Activated gamma-delta T cell treated with Interleukin-2 at 50 U/mL for 16 hours (primary cell): Measurements from ENCODE around the gene TNS2.
"Not testable (repeated sequence)": the region's sequence is repeated elsewhere in the genome, so short reads cannot be mapped to it uniquely, and the experiment has no call there.

Experiments used
- DNase-seq: peaks from one replicate; pipeline ENCODE4 v3.0.0-alpha.2; 2020

The TNS2 gene

GRCh38 chr12:53049571-53050318, at the start of gene TNS2:
Gene TNS2, plus strand, starts transcription at chr12:53050065. Its CDS starts 121 bp downstream, at chr12:53050186.
- no peak for DNase-seq

GRCh38 chr12:53004178-53004577, 45.7 kb upstream of the TNS2 start:
- DNase-seq = no peak

GRCh38 chr12:53004582-53004981, 45.3 kb upstream of the TNS2 start:
- no peak for DNase-seq

GRCh38 chr12:53005215-53005985, 44.5 kb upstream of the TNS2 start:
- DNase-seq = no peak

GRCh38 chr12:53005986-53006809, 43.7 kb upstream of the TNS2 start, which contains the start of gene EIF4B:
Gene EIF4B, plus strand, starts transcription at chr12:53006456. Its CDS starts 28 bp downstream, at chr12:53006484.
- DNase-seq = peak; percentile 99

GRCh38 chr12:53006810-53007309, 43.0 kb upstream of the TNS2 start:
- peak; percentile 72 for DNase-seq

GRCh38 chr12:53007343-53007742, 42.5 kb upstream of the TNS2 start:
- DNase-seq = no peak

GRCh38 chr12:53008760-53009159, 41.1 kb upstream of the TNS2 start:
- DNase-seq = not testable (repeated sequence)

- no peak for DNase-seq
These were observed 38.9 kb upstream of the TNS2 start for GRCh38 chr12:53010955-53011354.

- no peak for DNase-seq
These were observed 38.0 kb upstream of the TNS2 start for GRCh38 chr12:53011889-53012288.

GRCh38 chr12:53012928-53013327, 36.9 kb upstream of the TNS2 start:
- DNase-seq = no peak

GRCh38 chr12:53014709-53015108, 35.2 kb upstream of the TNS2 start:
- no peak for DNase-seq

- no peak for DNase-seq
These were observed 24.6 kb upstream of the TNS2 start for GRCh38 chr12:53025250-53025649.

GRCh38 chr12:53027014-53027413, 22.9 kb upstream of the TNS2 start:
- DNase-seq = not testable (repeated sequence)

- DNase-seq = no peak
These were observed 18.2 kb upstream of the TNS2 start for GRCh38 chr12:53031616-53032015.

- not testable (repeated sequence) for DNase-seq
These were observed 16.0 kb upstream of the TNS2 start for GRCh38 chr12:53033832-53034231.

- DNase-seq = no peak
These were observed 15.4 kb upstream of the TNS2 start for GRCh38 chr12:53034459-53034858.

- DNase-seq = no peak
These were observed 13.1 kb upstream of the TNS2 start for GRCh38 chr12:53036802-53037201.

GRCh38 chr12:53039851-53040250, 10.0 kb upstream of the TNS2 start:
- no peak for DNase-seq

GRCh38 chr12:53042607-53043454, 7.0 kb upstream of the TNS2 start:
- DNase-seq = no peak

GRCh38 chr12:53044052-53044581, 5.7 kb upstream of the TNS2 start:
- DNase-seq = no peak
